Measurements from ENCODE around the gene TOR1B.
"Not testable (repeated sequence)": the region's sequence is repeated elsewhere in the genome, so short reads cannot be mapped to it uniquely, and the experiment has no call there.

Gene TOR1B

DNA sequence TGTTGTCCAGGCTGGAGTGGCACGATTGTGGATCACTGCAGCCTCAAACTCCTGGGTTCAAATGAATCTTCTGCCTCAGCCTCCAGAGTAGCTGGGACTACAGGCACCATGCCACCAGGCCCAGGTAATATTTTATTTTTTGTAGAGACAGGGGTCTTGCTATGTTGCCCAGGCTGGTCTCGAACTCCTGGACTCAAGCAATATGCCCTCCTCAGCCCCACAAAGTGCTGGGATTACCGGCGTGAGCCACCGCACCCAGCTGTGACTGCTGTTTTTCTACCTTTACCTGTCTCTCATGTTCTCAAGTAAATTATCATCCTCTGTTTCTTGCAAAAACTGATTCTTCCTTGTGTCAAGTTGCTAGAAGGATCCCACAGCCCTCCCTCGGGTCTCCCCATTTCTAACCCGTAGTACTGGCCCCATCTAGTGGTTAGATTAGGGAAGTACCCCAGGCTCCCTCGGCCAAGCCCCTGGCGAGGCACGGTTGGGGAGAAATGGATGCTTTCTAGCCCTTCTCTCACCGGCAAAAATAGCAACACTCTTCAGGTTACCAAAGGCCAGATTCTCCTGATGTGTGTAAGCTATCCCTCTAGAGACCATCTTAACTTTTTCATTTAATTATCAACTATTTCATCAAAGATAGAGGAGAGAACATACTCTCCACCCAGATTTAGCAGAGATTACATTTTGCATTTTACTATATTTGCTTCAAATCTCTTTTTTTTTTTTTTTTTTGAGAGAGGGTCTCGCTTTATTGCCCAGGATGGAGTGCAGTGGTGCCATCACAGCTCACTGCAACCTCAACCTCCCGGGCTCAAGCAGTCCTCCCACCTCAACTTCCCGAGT is 19.2 kb upstream of the TOR1B start:
- in situ Hi-C loops (cut with MboI; ENCODE audit: low sequenced_read_pairs, unreplicated experiment): loop anchor here (5.0 to 25.0 kb wide), 3 partner anchors 46 to 646 kb away; partner anchors contain the start of gene ASB6
- TF ChIP-seq, protein P1, sequence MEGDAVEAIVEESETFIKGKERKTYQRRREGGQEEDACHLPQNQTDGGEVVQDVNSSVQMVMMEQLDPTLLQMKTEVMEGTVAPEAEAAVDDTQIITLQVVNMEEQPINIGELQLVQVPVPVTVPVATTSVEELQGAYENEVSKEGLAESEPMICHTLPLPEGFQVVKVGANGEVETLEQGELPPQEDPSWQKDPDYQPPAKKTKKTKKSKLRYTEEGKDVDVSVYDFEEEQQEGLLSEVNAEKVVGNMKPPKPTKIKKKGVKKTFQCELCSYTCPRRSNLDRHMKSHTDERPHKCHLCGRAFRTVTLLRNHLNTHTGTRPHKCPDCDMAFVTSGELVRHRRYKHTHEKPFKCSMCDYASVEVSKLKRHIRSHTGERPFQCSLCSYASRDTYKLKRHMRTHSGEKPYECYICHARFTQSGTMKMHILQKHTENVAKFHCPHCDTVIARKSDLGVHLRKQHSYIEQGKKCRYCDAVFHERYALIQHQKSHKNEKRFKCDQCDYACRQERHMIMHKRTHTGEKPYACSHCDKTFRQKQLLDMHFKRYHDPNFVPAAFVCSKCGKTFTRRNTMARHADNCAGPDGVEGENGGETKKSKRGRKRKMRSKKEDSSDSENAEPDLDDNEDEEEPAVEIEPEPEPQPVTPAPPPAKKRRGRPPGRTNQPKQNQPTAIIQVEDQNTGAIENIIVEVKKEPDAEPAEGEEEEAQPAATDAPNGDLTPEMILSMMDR (IDR thresholded peaks at IDR 0.05; ENCODE audit: borderline replicate concordance, control extremely low read depth, extremely low read depth, insufficient read depth, missing control alignments): peak; percentile 87
- peak; percentile 88 for DNase-seq (ENCODE audit: low spot score)

DNA sequence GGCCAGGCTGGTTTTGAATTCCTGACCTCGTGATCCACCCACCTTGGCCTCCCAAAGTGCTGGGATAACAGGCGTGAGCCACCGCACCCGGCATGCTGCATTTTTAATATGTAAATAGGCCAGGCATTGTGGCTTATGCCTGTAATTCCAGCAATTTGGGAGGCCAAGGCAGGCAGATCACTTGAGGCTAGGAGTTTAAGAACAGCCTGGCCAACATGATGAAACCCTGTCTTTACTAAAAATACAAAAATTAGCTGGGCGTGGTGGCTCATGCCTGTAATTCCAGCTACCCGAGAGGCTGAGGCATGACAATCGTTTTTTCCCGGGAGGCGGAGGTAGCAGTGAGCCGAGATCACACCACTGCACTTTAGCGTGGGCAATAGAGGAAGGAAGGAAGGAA is 18.0 kb upstream of the TOR1B start:
- DNase-seq (ENCODE audit: low spot score): not testable (repeated sequence)
- in situ Hi-C loops (cut with MboI; ENCODE audit: low sequenced_read_pairs, unreplicated experiment): loop anchor here (5.0 to 25.0 kb wide), 3 partner anchors 48 to 648 kb away; partner anchors contain the start of gene ASB6

DNA sequence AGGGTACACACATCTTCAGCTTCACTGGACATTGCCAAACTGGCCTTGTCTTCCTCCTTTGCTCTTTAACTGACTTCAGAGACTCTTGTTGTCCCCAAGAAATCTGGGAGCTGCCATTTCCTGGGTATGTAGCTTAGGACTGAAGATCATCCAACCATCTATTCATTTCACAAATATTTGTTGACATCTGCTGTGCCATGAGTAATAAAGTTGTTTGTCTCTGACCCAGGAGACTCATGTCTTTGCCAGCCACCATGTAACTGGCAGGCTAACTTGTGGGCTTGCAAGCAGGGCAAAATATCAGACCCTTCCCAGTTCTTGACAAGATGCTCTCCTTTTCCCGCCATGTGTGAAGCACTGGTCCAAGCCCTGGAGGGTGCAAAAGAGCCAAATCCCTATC is 17.1 kb upstream of the TOR1B start:
- TF ChIP-seq, protein P1 (IDR thresholded peaks at IDR 0.05; ENCODE audit: borderline replicate concordance, control extremely low read depth, extremely low read depth, insufficient read depth, missing control alignments): no peak
- DNase-seq (ENCODE audit: low spot score): no peak
- in situ Hi-C loops (cut with MboI; ENCODE audit: low sequenced_read_pairs, unreplicated experiment): loop anchor here (10.0 to 25.0 kb wide), 2 partner anchors 141 to 649 kb away; partner anchors contain the start of gene ASB6

DNA sequence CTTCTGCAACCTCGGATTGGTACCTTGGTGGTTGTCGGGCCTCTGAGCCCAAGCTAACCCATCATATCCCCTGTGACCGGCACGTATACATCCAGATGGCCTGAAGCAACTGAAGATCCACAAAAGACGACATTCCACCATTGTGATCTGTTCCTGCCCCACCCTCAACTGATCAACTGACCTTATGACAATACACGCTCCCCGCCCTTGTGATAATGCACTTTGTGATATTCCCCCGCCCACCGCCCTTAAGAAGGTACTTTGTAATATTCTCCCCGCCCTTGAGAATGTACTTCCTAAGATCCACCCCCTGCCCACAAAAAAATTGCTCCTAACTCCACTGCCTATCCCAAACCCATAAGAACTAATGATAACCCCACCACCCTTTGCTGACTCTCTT is 16.5 kb upstream of the TOR1B start:
- in situ Hi-C loops (cut with MboI; ENCODE audit: low sequenced_read_pairs, unreplicated experiment): loop anchor here (10.0 to 25.0 kb wide), 2 partner anchors 142 to 649 kb away; partner anchors contain the start of gene ASB6
- DNase-seq (ENCODE audit: low spot score): no peak
- TF ChIP-seq, protein P1 (IDR thresholded peaks at IDR 0.05; ENCODE audit: borderline replicate concordance, control extremely low read depth, extremely low read depth, insufficient read depth, missing control alignments): no peak

DNA sequence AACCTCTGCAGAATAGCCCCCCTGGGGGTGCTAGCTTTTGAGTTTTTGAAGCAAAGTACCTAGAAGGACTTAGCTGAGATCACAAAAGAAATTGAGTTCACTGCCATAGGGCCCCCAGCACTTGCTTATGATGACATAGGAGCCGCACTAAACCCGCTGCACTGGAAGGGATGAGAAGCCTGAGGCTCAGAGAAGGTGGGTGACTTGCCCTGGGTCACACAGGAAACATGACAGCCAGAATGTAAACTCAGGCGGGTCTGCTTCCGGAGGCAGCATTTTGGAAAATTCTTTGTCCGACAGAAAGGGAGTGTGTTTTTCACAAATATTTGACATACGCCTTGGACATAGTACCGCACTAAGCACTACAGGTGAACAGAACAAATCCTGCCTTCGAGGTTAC is 8.4 kb upstream of the TOR1B start:
- TF ChIP-seq, protein P1 (IDR thresholded peaks at IDR 0.05; ENCODE audit: borderline replicate concordance, control extremely low read depth, extremely low read depth, insufficient read depth, missing control alignments): no peak
- no peak for DNase-seq (ENCODE audit: low spot score)
- in situ Hi-C loops (cut with MboI; ENCODE audit: low sequenced_read_pairs, unreplicated experiment): loop anchor here (25.0 kb wide), 1 partner anchor 657 kb away; no protein-coding TSS in a partner anchor

DNA sequence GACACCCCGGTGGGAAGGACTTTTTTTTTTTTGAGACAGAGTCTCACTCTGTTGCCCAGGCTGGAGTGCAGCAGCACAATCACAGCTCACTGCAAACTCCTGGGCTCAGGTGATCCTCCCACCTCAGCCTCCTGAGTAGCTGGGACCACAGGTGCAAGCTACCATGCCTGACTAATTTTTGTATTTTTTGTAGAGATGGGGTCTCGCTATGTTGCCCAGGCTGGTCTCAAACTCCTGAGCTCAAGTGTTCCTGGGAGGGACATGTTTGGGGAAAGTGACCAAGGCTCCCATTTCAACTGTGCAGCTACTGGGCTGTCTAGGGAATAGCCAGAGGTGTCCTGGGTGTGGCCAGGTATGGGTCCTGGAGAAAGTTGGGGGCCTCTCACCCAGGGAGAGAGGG is 7.0 kb upstream of the TOR1B start:
- in situ Hi-C loops (cut with MboI; ENCODE audit: low sequenced_read_pairs, unreplicated experiment): loop anchor here (25.0 kb wide), 1 partner anchor 659 kb away; no protein-coding TSS in a partner anchor
- not testable (repeated sequence) for DNase-seq (ENCODE audit: low spot score)

DNA sequence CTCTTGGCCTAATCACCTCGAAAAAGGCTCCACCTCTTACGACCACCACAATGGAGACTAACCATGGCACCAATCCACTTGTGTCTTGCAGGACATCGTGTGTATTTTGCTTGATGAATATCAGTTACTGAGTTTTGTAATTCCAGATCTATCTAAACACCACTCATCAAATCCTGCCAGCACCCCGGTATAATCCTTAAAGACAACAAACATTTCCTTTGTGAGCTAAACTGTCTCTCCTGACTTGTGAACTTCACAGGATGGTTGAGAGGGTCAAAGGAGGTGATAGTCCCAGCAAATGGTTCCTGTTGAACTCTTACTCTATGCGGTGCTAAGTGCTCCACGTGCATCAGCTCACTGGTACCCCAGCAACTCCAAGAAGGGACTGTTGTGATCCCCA is 4.0 kb upstream of the TOR1B start:
- no peak for DNase-seq (ENCODE audit: low spot score)
- in situ Hi-C loops (cut with MboI; ENCODE audit: low sequenced_read_pairs, unreplicated experiment): loop anchor here (25.0 kb wide), 1 partner anchor 662 kb away; no protein-coding TSS in a partner anchor
- TF ChIP-seq, protein P1 (IDR thresholded peaks at IDR 0.05; ENCODE audit: borderline replicate concordance, control extremely low read depth, extremely low read depth, insufficient read depth, missing control alignments): no peak

Measured in GM13976 (cell line).